H1 (cell line): ENCODE data around the gene ZC3H11A. TPM values are rescaled to one million over a fixed set of nuclear protein-coding genes. Genes with fewer than 3 reads are reported as not detected.
"Not testable (repeated sequence)": the region's sequence is repeated elsewhere in the genome, so short reads cannot be mapped to it uniquely, and the experiment has no call there.

Experiments
- CTCF ChIA-PET: fragments of 300-600 bp; sonication (Branson Sonifier 250); formaldehyde crosslinking; loops from one replicate; lab custom pipeline; 2021; ENCODE audit not compliant: partially characterized antibody; lab: Charles Lee
- POLR2A ChIA-PET: fragments of 300-600 bp; sonication (Branson Sonifier 250); formaldehyde crosslinking; loops from one replicate; lab custom pipeline; 2021; ENCODE audit warnings: inconsistent platforms; ENCODE audit not compliant: partially characterized antibody; lab: Charles Lee
- DNase-seq, 2 experiments: peaks; one replicate each; pipeline versions ENCODE4 v3.0.0 to v3.0.0-alpha.2; 2010 to 2022; ENCODE audit warnings: low spot score in 2 of 2, low read depth in 1 of 2, mixed read lengths in 1 of 2
- FAIRE-seq: peaks from 2 replicates; lab custom pipeline; 2011; peaks lifted over from hg19 to GRCh38; lab: Jason Lieb, UNC
- H2AFZ ChIP-seq: 2 replicates; pipeline ENCODE4 v1.8.1; 2012; ENCODE audit warnings: low read length, inconsistent platforms
- H2AK5ac ChIP-seq: 2 replicates; pipeline ENCODE4 v1.6.1; 2013; ENCODE audit warnings: low read depth, low read length
- H2BK120ac ChIP-seq: replicated peaks from 2 replicates; pipeline ENCODE3; 2013; ENCODE audit warnings: low read depth, low read length, inconsistent platforms
- H2BK12ac ChIP-seq: 2 replicates; pipeline ENCODE4 v1.6.1; 2013; ENCODE audit warnings: low read depth, low read length
- H2BK15ac ChIP-seq: 2 replicates; pipeline ENCODE4 v1.6.1; 2013; ENCODE audit warnings: low read length
- H2BK20ac ChIP-seq: 2 replicates; pipeline ENCODE4 v1.6.1; 2013; ENCODE audit warnings: low read length
- H2BK5ac ChIP-seq: 2 replicates; pipeline ENCODE4 v1.6.1; 2013; ENCODE audit warnings: low read depth, low read length
- H3K14ac ChIP-seq: 2 replicates; pipeline ENCODE4 v1.6.1; 2013; ENCODE audit warnings: inconsistent platforms; ENCODE audit not compliant: insufficient read length
- H3K18ac ChIP-seq: 2 replicates; pipeline ENCODE4 v1.6.1; 2013; ENCODE audit warnings: low read length; ENCODE audit errors: extremely low read depth
- H3K23ac ChIP-seq: 2 replicates; pipeline ENCODE4 v1.6.1; 2013; ENCODE audit warnings: inconsistent platforms; ENCODE audit not compliant: insufficient read length
- H3K23me2 ChIP-seq: 2 replicates; pipeline ENCODE4 v1.6.1; 2013; ENCODE audit warnings: low read depth, low read length
- H3K27ac ChIP-seq: 2 replicates; pipeline ENCODE4 v1.6.1; 2011; ENCODE audit warnings: low read depth, low read length, inconsistent platforms
- H3K27me3 ChIP-seq, 4 experiments: replicated peaks in 1 of 4; 1 replicate in 1 of 4; 2 replicates in 3 of 4; pipeline versions ENCODE4 v1.6.1 to v1.8.1; 2011 to 2013; ENCODE audit warnings: low read length in 3 of 4, mild to moderate bottlenecking in 3 of 4, inconsistent platforms in 2 of 4, mixed read lengths in 2 of 4, moderate library complexity in 1 of 4; ENCODE audit not compliant: control insufficient read depth in 3 of 4, insufficient read depth in 3 of 4; ENCODE audit errors: extremely low read depth in 1 of 4
- H3K36me3 ChIP-seq, 4 experiments: 2 replicates each; pipeline versions ENCODE4 v1.6.1 to v1.8.1; 2011 to 2013; ENCODE audit warnings: mild to moderate bottlenecking in 4 of 4, low read length in 3 of 4, moderate library complexity in 2 of 4, control low read depth in 1 of 4, inconsistent platforms in 1 of 4; ENCODE audit not compliant: insufficient read depth in 4 of 4, control insufficient read depth in 2 of 4
- H3K4ac ChIP-seq: replicated peaks from 2 replicates; pipeline ENCODE3; 2013; ENCODE audit warnings: low read length, low read depth, mixed read lengths, inconsistent platforms; ENCODE audit not compliant: insufficient read length
- H3K4me1 ChIP-seq, 4 experiments: replicated peaks in 1 of 4; 1 replicate in 1 of 4; 2 replicates in 3 of 4; pipeline versions ENCODE4 v1.6.1 to v1.8.1; 2011 to 2013; ENCODE audit warnings: low read length in 3 of 4, inconsistent platforms in 2 of 4, mixed read lengths in 1 of 4; ENCODE audit not compliant: insufficient read depth in 4 of 4, control insufficient read depth in 3 of 4
- H3K4me2 ChIP-seq, 2 experiments: 2 replicates each; pipeline versions ENCODE4 v1.6.1 to v1.8.1; 2011 to 2013; ENCODE audit warnings: low read depth in 2 of 2, low read length in 2 of 2, control low read depth in 1 of 2, inconsistent platforms in 1 of 2, mild to moderate bottlenecking in 1 of 2; ENCODE audit not compliant: insufficient read depth in 1 of 2
- H3K4me3 ChIP-seq, 4 experiments: fragments of 200-600, 300-600 bp in 1 of 4; sonication (generic), shearing (Covaris generic), sonication (Bioruptor Twin) in 1 of 4; 2 replicates each; pipeline versions ENCODE4 v1.5.1 to v1.8.1; 2011 to 2016; ENCODE audit warnings: low read length in 4 of 4, low read depth in 3 of 4, control low read depth in 2 of 4, inconsistent platforms in 2 of 4, mild to moderate bottlenecking in 2 of 4, mixed read lengths in 1 of 4, moderate library complexity in 1 of 4; ENCODE audit not compliant: insufficient read depth in 2 of 4; ENCODE audit errors: extremely low read depth in 1 of 4
- H3K56ac ChIP-seq: replicated peaks from 2 replicates; pipeline ENCODE3; 2013; ENCODE audit warnings: low read depth, mild to moderate bottlenecking, mixed read lengths, low read length, inconsistent platforms; ENCODE audit not compliant: insufficient read length
- H3K79me1 ChIP-seq: 2 replicates; pipeline ENCODE4 v1.6.1; 2013; ENCODE audit warnings: low read depth, low read length, control low read depth
- H3K79me2 ChIP-seq, 2 experiments: 2 replicates each; pipeline versions ENCODE4 v1.6.1 to v1.8.1; 2012 to 2013; ENCODE audit warnings: low read length in 2 of 2, mild to moderate bottlenecking in 2 of 2, inconsistent platforms in 1 of 2; ENCODE audit not compliant: insufficient read depth in 2 of 2, control insufficient read depth in 1 of 2
- H3K9ac ChIP-seq, 4 experiments: replicated peaks in 1 of 4; 1 replicate in 1 of 4; 2 replicates in 3 of 4; pipeline versions ENCODE4 v1.6.1 to v1.8.1; 2011 to 2013; ENCODE audit warnings: low read depth in 3 of 4, low read length in 3 of 4, control low read depth in 2 of 4, mild to moderate bottlenecking in 2 of 4, moderate library complexity in 2 of 4, inconsistent platforms in 1 of 4; ENCODE audit errors: extremely low read depth in 1 of 4
- H3K9me3 ChIP-seq, 2 experiments: 2 replicates each; pipeline versions ENCODE4 v1.6.1 to v1.8.1; 2012 to 2013; ENCODE audit warnings: mild to moderate bottlenecking in 2 of 2, moderate library complexity in 2 of 2, control low read depth in 1 of 2, inconsistent platforms in 1 of 2, low read depth in 1 of 2, low read length in 1 of 2, mixed read lengths in 1 of 2; ENCODE audit not compliant: insufficient read depth in 2 of 2
- H4K20me1 ChIP-seq, 2 experiments: replicated peaks in 1 of 2; 2 replicates each; pipeline versions ENCODE3 to v1.8.1; 2011 to 2013; ENCODE audit warnings: inconsistent platforms in 2 of 2, low read length in 2 of 2, mild to moderate bottlenecking in 1 of 2; ENCODE audit not compliant: insufficient read depth in 2 of 2, control insufficient read depth in 1 of 2
- H4K5ac ChIP-seq: 2 replicates; pipeline ENCODE4 v1.6.1; 2013; ENCODE audit warnings: low read length, low read depth, mixed read lengths, inconsistent platforms; ENCODE audit not compliant: insufficient read length
- H4K8ac ChIP-seq: 2 replicates; pipeline ENCODE4 v1.8.0; 2013; ENCODE audit warnings: mild to moderate bottlenecking, moderate library complexity, low read length, inconsistent platforms; ENCODE audit not compliant: insufficient read depth; ENCODE audit errors: extremely low read depth
- H4K91ac ChIP-seq: replicated peaks from 2 replicates; pipeline ENCODE3; 2013; ENCODE audit warnings: low read length, mixed read lengths, inconsistent platforms; ENCODE audit not compliant: insufficient read length
- WGBS, 2 experiments: shearing (Covaris generic) in 1 of 2; methylation state at CpG; one replicate each; pipeline versions ENCODE4 v1.1.6 to v1.1.7; 2013 to 2015; ENCODE audit warnings: low lambda C conversion rate in 2 of 2, mixed read lengths in 2 of 2, inconsistent platforms in 1 of 2, low coverage in 1 of 2, missing lambda C conversion rate in 1 of 2; ENCODE audit not compliant: insufficient replicate concordance in 2 of 2, insufficient coverage in 1 of 2, insufficient read length in 1 of 2; ENCODE audit errors: extremely low coverage in 1 of 2, missing lambda C conversion rate in 1 of 2; 5-methylcytosine and 5-hydroxymethylcytosine counted together
- polyA plus RNA-seq, 7 experiments: library from polyadenylated mRNA; depleted of rRNA in 3 of 7; stranded (reverse) in 5 of 7; unstranded in 2 of 7; fragments of >200 nt in 5 of 7; fragments of 200-250 nt in 2 of 7; gene quantifications; 1 replicate in 5 of 7; 2 replicates in 1 of 7; 4 replicates in 1 of 7; pipeline versions ENCODE4 v1.2.1 to v1.2.3, GENCODE V29; 2011 to 2013; ENCODE audit warnings: missing spikeins in 2 of 7, mixed read lengths in 2 of 7
- total RNA-seq: library from RNA; stranded (reverse); fragmentation: NEBNext Ultra II Directional; extraction: Animal tissue kit (Norgen Biotek cat#: 25700); gene quantifications from 2 replicates; pipeline ENCODE4 v1.2.1, GENCODE V29; 2021

ZC3H11A gene
- total and polyA plus RNA-seq, 2 of the 8 experiments (the other 6 are each of a cell fraction or from before 2014, with no cell fraction given), result 37.2 to 105 TPM

GRCh38 chr1:203761958-203762357, 33.5 kb upstream of the ZC3H11A start:
- H3K4me2 ChIP-seq, POLR2A ChIA-PET, H3K79me2 ChIP-seq, H2BK5ac ChIP-seq, H2BK120ac ChIP-seq, H3K9me3 ChIP-seq, H3K9ac ChIP-seq, H3K56ac ChIP-seq, H4K5ac ChIP-seq, H3K27me3 ChIP-seq, H3K4me1 ChIP-seq, H2BK12ac ChIP-seq, H4K91ac ChIP-seq, H3K23me2 ChIP-seq, FAIRE-seq, H4K20me1 ChIP-seq, H3K23ac ChIP-seq, H2AFZ ChIP-seq, H2BK20ac ChIP-seq, H3K79me1 ChIP-seq, H3K14ac ChIP-seq, H2BK15ac ChIP-seq, H3K4ac ChIP-seq, CTCF ChIA-PET, H3K36me3 ChIP-seq, H3K27ac ChIP-seq, DNase-seq, H3K18ac ChIP-seq, H3K4me3 ChIP-seq, H2AK5ac ChIP-seq, H4K8ac ChIP-seq: not testable (repeated sequence)
- WGBS, 2 experiments, result 90% methylated on average over 7 of the region's 7 CpGs; no CpG with 5 or more reads in 1 of the 2 experiments
